GM19193 (cell line): ENCODE results near the gene PDZD8.

Source experiments
- POLR2A ChIP-seq: IDR thresholded peaks from 4 replicates; pipeline ENCODE4 v1.6.1; 2011; ENCODE audit not compliant: insufficient read depth, insufficient read length; ENCODE audit errors: extremely low read depth

Gene PDZD8

GRCh38 chr10:117277675-117278074 is 97.6 kb downstream of the PDZD8 start:
- TF ChIP-seq POLR2A: no peak

GRCh38 chr10:117275121-117275520 is 100.1 kb downstream of the PDZD8 start:
- TF ChIP-seq POLR2A: no peak

- TF ChIP-seq POLR2A: no peak
Observed at GRCh38 chr10:117274509-117274908, 100.7 kb downstream of the PDZD8 start.

GRCh38 chr10:117273980-117274379 is 101.3 kb downstream of the PDZD8 start:
- TF ChIP-seq POLR2A: no peak

GRCh38 chr10:117272195-117273076 is 102.8 kb downstream of the PDZD8 start:
- TF ChIP-seq POLR2A: no peak

GRCh38 chr10:117271427-117271826 is 103.8 kb downstream of the PDZD8 start:
- no peak for TF ChIP-seq POLR2A

- no peak for TF ChIP-seq POLR2A
Observed at GRCh38 chr10:117268907-117269306, 106.3 kb downstream of the PDZD8 start.

- no peak for TF ChIP-seq POLR2A
Observed at GRCh38 chr10:117268258-117268657, 107.0 kb downstream of the PDZD8 start.

- TF ChIP-seq POLR2A: no peak
Observed at GRCh38 chr10:117266812-117267211, 108.4 kb downstream of the PDZD8 start.

- no peak for TF ChIP-seq POLR2A
Observed at GRCh38 chr10:117266400-117266799, 108.8 kb downstream of the PDZD8 start.

- TF ChIP-seq POLR2A: no peak
Observed at GRCh38 chr10:117264782-117265181, 110.5 kb downstream of the PDZD8 start.

- TF ChIP-seq POLR2A: no peak
Observed at GRCh38 chr10:117262903-117263293, 112.3 kb downstream of the PDZD8 start.

- no peak for TF ChIP-seq POLR2A
Observed at GRCh38 chr10:117262291-117262902, 112.8 kb downstream of the PDZD8 start.

GRCh38 chr10:117261501-117261900 is 113.7 kb downstream of the PDZD8 start:
- TF ChIP-seq POLR2A: no peak

GRCh38 chr10:117260084-117260483 is 115.2 kb downstream of the PDZD8 start:
- TF ChIP-seq POLR2A: no peak

GRCh38 chr10:117259279-117259678 is 116.0 kb downstream of the PDZD8 start:
- no peak for TF ChIP-seq POLR2A
